ENCODE measurements around the gene CD40. TPM values are rescaled to one million over a fixed set of nuclear protein-coding genes. Genes with fewer than 3 reads are reported as not detected.

The CD40 gene
- total and polyA plus RNA-seq, 12 donors = 4.5 to 20.5 (median 9.4) TPM

GRCh38 chr20:46173652-46174468, 55.7 kb downstream of the CD40 start:
- no peak overlapping the region for H3K4me3 ChIP-seq
- no peak for DNase-seq
- 24 to 36% (median 28%) methylated on average over 17 to 25 of the region's 25 CpGs for WGBS, 4 donors
- TF ChIP-seq CTCF (IDR thresholded peaks at IDR 0.05) (no peak), POLR2A (IDR thresholded peaks at IDR 0.05) (no peak)
- intact Hi-C loops (cut with DNase I) = loop anchor here (5.0 to 10.0 kb wide), 3 partner anchors 42 to 159 kb away; partner anchors contain the start of gene SLC12A5 (in 1 of the 2)
- H3K27ac ChIP-seq = no peak overlapping the region
- H3K9me3 ChIP-seq (replicated peaks in 1 of 3) = no peaks in the 10 kb centered on the region
- no peaks in the 10 kb centered on the region for H3K36me3 ChIP-seq (replicated peaks in 1 of 2)
- H3K4me1 ChIP-seq (replicated peaks in 1 of 2) = no peaks in the 10 kb centered on the region
- peaks cover 11% of the 10 kb centered on the region for H3K27me3 ChIP-seq

- Histone ChIP-seq H3K27ac (no peak overlapping the region), H3K4me3 (no peak overlapping the region), H3K9me3 (replicated peaks in 1 of 3) (no peaks in the 10 kb centered on the region), H3K27me3 (peaks cover 11% of the 10 kb centered on the region), H3K4me1 (replicated peaks in 1 of 2) (no peaks in the 10 kb centered on the region), H3K36me3 (replicated peaks in 1 of 2) (no peaks in the 10 kb centered on the region)
- DNase-seq = peak; percentile 55 to 87 (median 79)
- TF ChIP-seq CTCF (IDR thresholded peaks at IDR 0.05) (peak; percentile 22 to 76 (median 53)), POLR2A (IDR thresholded peaks at IDR 0.05) (no peak)
- intact Hi-C loops (cut with DNase I) = loop anchor here (5.0 to 10.0 kb wide), 3 partner anchors 42 to 160 kb away; partner anchors contain the start of gene SLC12A5 (in 1 of the 2)
- 4 to 6% (median 5%) methylated on average over 7 to 77 of the region's 77 CpGs for WGBS, 4 donors
Measured at GRCh38 chr20:46174469-46175126, 56.5 kb downstream of the CD40 start.

- Histone ChIP-seq H3K36me3 (replicated peaks in 1 of 2) (no peaks in the 10 kb centered on the region), H3K27me3 (peaks cover 11% of the 10 kb centered on the region), H3K27ac (no peak overlapping the region), H3K4me3 (no peak overlapping the region), H3K4me1 (replicated peaks in 1 of 2) (no peaks in the 10 kb centered on the region), H3K9me3 (replicated peaks in 1 of 3) (no peaks in the 10 kb centered on the region)
- DNase-seq = no peak
- 85 to 100% (median 91%) methylated on average over 2 to 4 of the region's 4 CpGs for WGBS, 4 donors
- TF ChIP-seq POLR2A (IDR thresholded peaks at IDR 0.05) (no peak), CTCF (IDR thresholded peaks at IDR 0.05) (no peak)
- intact Hi-C loops (cut with DNase I) = loop anchor here (10.0 kb wide), 2 partner anchors 150 to 160 kb away; partner anchors contain the start of gene SLC12A5 (in 1 of the 2)
Measured at GRCh38 chr20:46175127-46175494, 57.0 kb downstream of the CD40 start.

- Histone ChIP-seq H3K27ac (no peak overlapping the region), H3K4me1 (replicated peaks in 1 of 2) (no peaks in the 10 kb centered on the region), H3K4me3 (no peak overlapping the region), H3K36me3 (replicated peaks in 1 of 2) (no peaks in the 10 kb centered on the region), H3K9me3 (replicated peaks in 1 of 3) (no peaks in the 10 kb centered on the region), H3K27me3 (peaks cover 11% of the 10 kb centered on the region)
- intact Hi-C loops (cut with DNase I) = loop anchor here (10.0 kb wide), 2 partner anchors 152 to 162 kb away; partner anchors contain the start of gene SLC12A5 (in 1 of the 2)
- 87 to 94% (median 92%) methylated on average over 6 to 13 of the region's 13 CpGs for WGBS, 4 donors
- TF ChIP-seq CTCF (IDR thresholded peaks at IDR 0.05) = no peak
- no peak for TF ChIP-seq POLR2A (IDR thresholded peaks at IDR 0.05)
- DNase-seq = no peak
Measured at GRCh38 chr20:46176739-46177378, 58.7 kb downstream of the CD40 start.
